IPS DF 19.7 (cell line): ENCODE measurements around the gene CATSPER4.
"Not testable (repeated sequence)": the region's sequence is repeated elsewhere in the genome, so short reads cannot be mapped to it uniquely, and the experiment has no call there.

Source experiments
- DNase-seq: peaks from one replicate; pipeline ENCODE4 v3.0.0-alpha.2; 2013; ENCODE audit warnings: low read depth, low spot score

Gene CATSPER4

GRCh38 chr1:26195805-26196204 is 5.4 kb downstream of the CATSPER4 start:
- DNase-seq, result no peak

- DNase-seq, result no peak
Observed at GRCh38 chr1:26197301-26197700, 6.9 kb downstream of the CATSPER4 start.

- no peak for DNase-seq
Observed at GRCh38 chr1:26197813-26198212, 7.4 kb downstream of the CATSPER4 start.

- no peak for DNase-seq
Observed at GRCh38 chr1:26200413-26200812, 10.0 kb downstream of the CATSPER4 start.

GRCh38 chr1:26203642-26204318 is 13.4 kb downstream of the CATSPER4 start:
- no peak for DNase-seq

- DNase-seq, result no peak
Observed at GRCh38 chr1:26210147-26210870, 19.9 kb downstream of the CATSPER4 start.

- DNase-seq, result no peak
Observed at GRCh38 chr1:26212726-26213125, 22.3 kb downstream of the CATSPER4 start.

GRCh38 chr1:26213335-26213905 is 23.0 kb downstream of the CATSPER4 start:
- DNase-seq, result no peak

- DNase-seq, result no peak
Observed at GRCh38 chr1:26215246-26215645, 24.8 kb downstream of the CATSPER4 start.

- no peak for DNase-seq
Observed at GRCh38 chr1:26218906-26219494, 28.6 kb downstream of the CATSPER4 start.

- DNase-seq, result no peak
Observed at GRCh38 chr1:26220199-26220912, 30.0 kb downstream of the CATSPER4 start.

- DNase-seq, result no peak
Observed at GRCh38 chr1:26221094-26221493, 30.7 kb downstream of the CATSPER4 start.

GRCh38 chr1:26224606-26225005 is 34.2 kb downstream of the CATSPER4 start:
- no peak for DNase-seq

- peak; percentile 77 for DNase-seq
Observed at GRCh38 chr1:26225033-26225831, 34.8 kb downstream of the CATSPER4 start.

- DNase-seq, result not testable (repeated sequence)
Observed at GRCh38 chr1:26230682-26231081, 40.3 kb downstream of the CATSPER4 start.

- DNase-seq, result peak; percentile 90
Observed at GRCh38 chr1:26233903-26234643, 43.7 kb downstream of the CATSPER4 start, which contains the start of gene CEP85. Gene CEP85 (plus strand): TSS chr1:26234200. CDS start chr1:26239784, 5,584 bp downstream.

- no peak for DNase-seq
Observed at GRCh38 chr1:26234644-26235370, 44.4 kb downstream of the CATSPER4 start.

GRCh38 chr1:26237230-26237966 is 47.0 kb downstream of the CATSPER4 start:
- DNase-seq, result no peak

- DNase-seq, result no peak
Observed at GRCh38 chr1:26239936-26240335, 49.5 kb downstream of the CATSPER4 start.
